GM19238 (cell line): Measurements from ENCODE around the gene MBOAT2.
"Not testable (repeated sequence)": the region's sequence is repeated elsewhere in the genome, so short reads cannot be mapped to it uniquely, and the experiment has no call there.

ENCODE experiments used
- DNase-seq: peaks from one replicate; pipeline ENCODE4 v3.0.0; 2011; ENCODE audit warnings: low spot score; ENCODE audit not compliant: insufficient read length

The MBOAT2 gene

DNA sequence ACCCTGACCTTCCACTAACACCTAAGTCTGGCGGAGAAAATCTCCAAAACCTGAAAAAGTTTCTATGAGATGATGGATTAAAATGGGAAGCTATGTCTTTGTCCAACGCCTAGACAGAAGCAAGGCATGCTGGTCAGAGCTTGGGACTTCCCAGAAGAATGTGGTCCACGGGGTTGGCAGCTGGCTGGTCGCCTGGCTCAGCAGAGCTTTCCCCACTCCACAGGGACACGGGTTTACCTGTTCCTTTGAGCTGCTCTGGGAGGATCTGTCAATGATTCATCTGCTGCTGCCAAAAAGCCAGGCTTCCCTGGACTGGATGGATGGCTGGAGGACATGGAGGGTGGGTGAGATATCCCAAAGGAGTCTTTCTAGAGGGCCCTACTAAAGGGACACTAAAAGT, 10.8 kb downstream of the MBOAT2 start:
- no peak for DNase-seq

GRCh38 chr2:8989536-8990079, 13.9 kb downstream of the MBOAT2 start:
- no peak for DNase-seq

- no peak for DNase-seq
Measured at GRCh38 chr2:8987410-8987809, 16.1 kb downstream of the MBOAT2 start.

DNA sequence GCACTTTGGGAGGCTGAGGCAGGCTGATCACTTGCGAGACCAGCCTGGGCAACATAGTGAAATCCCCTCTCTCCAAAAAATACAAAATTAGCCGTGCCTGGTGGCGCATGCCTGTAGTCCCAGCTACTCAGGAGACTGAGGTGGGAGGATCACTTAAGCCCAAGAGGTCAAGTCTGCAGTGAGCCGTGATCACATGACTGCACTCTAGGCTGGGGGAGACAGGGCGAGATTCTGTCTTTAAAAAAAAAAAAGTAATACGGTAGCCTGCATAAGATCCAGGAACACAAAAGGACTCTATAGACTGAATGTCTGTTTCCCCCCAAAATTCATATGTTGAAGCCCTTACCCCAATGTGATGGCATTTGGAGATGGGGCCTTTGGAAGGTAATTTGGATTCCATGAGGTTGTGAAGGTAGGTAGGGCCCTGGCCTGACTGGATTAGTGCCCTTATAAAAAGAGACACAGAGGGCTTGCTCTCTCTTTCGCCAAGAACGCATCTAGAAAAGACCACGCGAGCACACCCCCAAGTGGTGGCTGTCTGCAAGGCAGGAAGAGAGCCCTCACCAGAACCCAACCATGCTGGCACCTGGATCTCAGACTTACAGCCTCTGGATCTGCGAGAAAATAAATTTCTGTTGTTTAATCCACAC, 17.0 kb downstream of the MBOAT2 start:
- DNase-seq: no peak

DNA sequence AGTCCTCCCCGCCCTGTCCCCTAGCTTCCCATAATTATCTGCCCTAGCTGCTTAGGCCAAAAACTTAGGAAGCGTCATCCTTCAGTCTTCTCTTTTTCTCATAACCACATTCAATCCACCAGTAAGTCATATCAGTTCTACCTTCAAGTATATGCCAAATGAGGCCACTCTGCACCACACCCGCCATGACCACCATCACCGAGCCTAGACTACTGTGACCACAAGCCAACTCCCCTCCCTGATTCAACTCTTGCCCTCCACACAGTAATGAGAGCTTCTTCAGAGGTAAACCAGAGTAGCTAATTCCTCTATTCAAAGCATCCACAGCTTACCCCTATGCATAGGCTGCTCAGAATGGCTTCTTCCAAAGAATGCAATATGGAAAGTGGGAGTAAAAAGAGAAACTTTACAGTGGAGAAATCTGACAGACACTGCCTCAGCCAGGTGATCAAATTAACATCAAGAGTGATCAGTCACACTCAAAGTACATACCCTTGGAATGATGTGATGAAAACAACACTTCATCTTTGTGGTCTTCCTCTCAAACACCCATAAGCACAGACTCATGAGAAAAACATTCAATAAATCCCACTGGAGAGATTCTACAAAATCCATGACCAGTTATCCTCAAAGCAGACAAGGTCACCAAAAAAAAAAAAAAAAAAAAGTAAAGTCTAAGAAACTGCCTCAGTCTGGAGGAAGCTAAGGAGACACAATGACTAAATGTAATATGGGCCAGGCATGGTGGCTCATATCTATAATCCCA, 17.7 kb downstream of the MBOAT2 start:
- no peak for DNase-seq

GRCh38 chr2:8984855-8985254, 18.6 kb downstream of the MBOAT2 start:
- DNase-seq: no peak

GRCh38 chr2:8984157-8984556, 19.3 kb downstream of the MBOAT2 start:
- no peak for DNase-seq

GRCh38 chr2:8983571-8983970, 19.9 kb downstream of the MBOAT2 start:
- no peak for DNase-seq

GRCh38 chr2:8981876-8982275, 21.6 kb downstream of the MBOAT2 start:
- no peak for DNase-seq

GRCh38 chr2:8980096-8980495, 23.4 kb downstream of the MBOAT2 start:
- DNase-seq: no peak

GRCh38 chr2:8977758-8978157, 25.7 kb downstream of the MBOAT2 start:
- no peak for DNase-seq

DNA sequence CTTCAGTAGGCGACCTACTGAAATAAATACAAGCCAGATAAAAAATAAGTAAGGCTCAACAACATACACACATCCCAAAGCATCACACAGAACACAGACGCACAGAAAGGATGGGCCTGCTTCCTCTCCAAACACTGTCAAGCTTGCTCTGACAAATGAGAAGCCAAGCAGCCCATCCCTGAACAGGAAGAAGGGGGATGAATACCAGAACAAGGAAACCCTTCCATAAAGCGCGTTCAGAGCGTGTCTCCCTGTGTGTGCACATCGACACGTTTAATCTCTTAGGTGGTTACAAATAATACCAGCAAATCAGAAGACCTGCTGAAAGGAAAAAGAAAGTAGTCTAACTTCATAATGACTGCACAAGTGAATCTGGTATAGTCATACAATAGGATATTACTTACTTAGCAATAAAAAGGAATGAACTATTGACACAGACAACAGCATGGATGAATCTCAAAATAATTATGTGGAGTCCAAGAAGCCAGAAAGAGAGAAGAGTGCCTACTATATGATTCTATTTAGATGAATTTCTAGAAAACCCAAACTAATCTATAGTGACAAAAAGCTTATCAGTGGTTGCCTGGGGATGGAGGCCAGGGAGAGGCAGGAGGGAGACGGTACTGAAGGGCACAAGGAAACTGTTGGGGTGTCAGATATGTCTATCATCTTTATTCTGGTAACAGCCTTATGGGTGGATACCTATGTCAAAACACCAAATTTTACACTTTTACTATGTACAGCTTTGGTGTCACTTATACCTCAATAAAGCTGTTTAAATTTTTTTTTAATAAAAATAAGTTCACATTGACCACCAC, 26.8 kb downstream of the MBOAT2 start:
- no peak for DNase-seq

DNA sequence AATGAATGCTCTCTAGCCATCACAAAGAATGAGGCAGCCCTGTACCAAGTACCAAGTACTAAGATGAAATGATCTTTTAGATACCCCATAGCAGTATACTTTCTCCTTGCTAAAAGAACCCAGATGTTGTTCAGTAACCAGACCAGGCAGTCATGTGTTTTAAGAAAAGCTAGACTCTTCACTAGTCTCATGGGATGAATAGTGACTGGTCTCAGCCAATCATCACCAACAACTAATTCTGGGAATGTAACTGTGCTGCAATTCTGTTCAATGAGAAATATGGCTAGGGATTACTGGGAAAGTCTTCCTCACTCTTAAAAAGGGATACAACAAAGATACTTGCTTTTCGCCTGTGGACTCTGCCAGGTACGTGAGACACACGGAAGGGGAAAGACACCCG, 29.5 kb downstream of the MBOAT2 start:
- DNase-seq: no peak

DNA sequence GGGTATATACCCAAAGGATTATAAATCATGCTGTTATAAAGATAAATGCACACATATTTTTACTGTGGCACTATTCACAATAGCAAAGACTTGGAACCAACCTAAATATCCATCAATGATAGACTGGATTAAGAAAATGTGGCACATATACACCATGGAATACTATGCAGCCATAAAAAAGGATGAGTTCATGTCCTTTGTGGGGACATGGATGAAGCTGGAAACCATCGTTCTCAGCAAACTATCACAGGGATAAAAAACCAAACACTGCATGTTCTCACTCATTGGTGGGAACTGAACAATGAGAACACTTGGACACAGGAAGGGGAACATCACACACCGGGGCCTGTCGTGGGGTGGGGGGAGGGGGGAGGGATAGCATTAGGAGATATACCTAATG, 30.5 kb downstream of the MBOAT2 start:
- DNase-seq: not testable (repeated sequence)

GRCh38 chr2:8972535-8972934, 30.9 kb downstream of the MBOAT2 start:
- DNase-seq: not testable (repeated sequence)

- DNase-seq: not testable (repeated sequence)
Measured at GRCh38 chr2:8969348-8969747, 34.1 kb downstream of the MBOAT2 start.

DNA sequence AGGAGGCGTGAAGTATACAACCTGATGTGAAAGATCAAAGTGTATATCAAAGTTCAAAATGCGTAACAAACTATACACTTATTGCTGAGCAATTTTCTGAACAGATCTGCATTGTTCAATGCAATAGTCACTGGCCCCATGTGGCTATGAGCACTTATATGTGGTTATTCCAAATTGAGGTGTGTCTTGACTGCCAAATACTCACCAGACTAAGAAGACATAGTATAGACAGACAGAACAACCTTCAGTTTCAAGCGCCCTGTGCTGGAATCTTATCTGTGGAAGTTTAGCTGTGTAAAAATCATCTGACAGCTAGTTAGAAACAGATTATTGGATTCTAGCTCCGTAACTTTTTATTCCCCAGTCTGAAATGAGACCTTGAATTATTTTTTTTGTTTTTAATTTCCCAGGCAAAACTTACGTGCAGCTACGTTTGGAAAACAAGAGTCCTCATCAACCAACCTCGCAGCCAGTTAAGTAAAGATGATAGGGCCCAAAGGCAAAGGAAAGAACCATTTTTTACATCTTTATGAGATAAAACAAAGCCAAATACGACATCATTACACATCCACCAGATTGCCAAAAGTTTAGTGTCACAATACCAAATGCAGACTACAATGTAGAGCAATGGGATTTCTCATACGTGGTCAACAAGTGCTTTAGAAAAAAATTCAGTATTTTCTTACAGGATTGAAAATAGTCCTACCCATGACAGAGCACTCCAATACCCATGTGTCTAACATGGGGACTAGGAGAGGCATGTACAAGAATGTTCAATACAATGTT, 37.2 kb downstream of the MBOAT2 start:
- DNase-seq: no peak

DNA sequence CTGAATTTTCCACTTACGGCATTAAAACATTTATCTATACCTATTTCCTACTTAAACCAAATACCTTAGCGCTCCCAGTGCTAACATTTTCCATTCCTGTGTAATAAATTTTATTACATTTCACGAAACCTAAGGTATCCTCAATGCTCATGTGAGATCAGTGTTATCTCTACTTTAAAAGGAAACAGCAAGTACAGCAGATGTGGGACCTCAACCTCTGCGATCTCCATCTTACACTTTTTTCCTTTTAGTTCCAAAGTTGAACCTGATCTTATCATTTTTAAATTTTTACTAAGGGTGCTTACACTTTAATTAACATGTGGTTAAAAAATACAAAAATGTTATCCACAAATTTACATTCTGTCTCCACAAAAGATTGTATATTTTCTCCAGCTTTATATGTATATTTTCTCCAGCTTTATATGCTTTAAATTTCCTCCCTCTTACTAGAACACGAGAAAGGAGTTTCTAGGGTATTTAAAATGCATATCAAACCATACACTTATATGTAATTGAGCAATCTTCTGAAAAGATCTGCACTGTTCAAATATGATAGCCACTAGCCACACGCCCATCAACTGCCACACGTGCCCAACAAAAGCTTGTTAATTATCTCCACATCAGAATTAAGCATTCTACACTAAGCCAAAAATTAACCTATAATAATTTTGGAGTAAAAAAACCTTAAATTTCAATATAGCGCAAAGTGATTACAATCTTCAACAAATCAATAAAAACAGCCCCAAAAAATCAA, 38.1 kb downstream of the MBOAT2 start:
- no peak for DNase-seq

DNA sequence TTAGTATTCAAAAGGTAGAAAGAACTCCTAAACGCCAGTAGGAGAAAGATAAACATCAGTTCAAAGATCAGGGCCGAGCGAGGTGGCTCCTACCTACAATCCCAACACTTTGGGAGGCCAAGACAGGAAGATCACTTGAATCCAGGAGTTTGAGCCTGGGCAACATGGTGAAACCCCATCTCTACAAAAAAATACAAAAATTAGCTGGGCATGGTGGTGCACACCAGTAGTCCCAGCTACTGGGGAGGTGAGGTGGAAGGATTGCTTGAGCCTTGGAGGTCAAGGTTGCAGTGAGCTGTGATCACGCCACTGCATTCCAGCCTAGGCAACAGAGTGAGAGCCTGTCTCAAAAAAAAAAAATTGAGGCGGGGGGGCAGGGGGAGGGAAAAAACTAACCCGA, 40.6 kb downstream of the MBOAT2 start:
- DNase-seq: no peak

DNA sequence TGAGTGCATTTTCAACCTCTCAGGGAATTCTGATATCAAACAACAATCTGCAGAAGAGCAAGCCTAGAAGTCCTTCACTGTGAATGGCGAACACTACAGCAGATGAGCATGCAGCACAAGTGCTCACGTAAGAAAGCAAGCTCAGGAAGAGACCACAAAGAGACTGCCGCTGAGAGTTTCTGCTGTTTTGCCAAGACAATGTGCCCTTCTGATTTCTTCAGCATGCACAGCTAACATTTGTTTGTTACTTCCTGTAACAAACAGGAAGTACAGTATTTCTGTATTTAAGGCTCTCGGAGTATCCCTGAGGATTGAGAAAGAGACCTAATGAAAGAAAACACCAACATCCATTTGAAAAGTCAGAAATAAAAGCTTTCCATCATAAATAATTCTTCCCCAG, 45.9 kb downstream of the MBOAT2 start:
- no peak for DNase-seq
